GM23338 (cell line): ENCODE results near the gene CCDC187. TPM values are rescaled to one million over a fixed set of nuclear protein-coding genes. Genes with fewer than 3 reads are reported as not detected.

Source experiments
- ATAC-seq: fragments of 200-7000 bp; cut with Tn5 transposase; 3 replicates; pipeline ENCODE4 v1.9.1; 2020
- DNase-seq: peaks from one replicate; pipeline ENCODE4 v3.0.0-alpha.2; 2015; ENCODE audit warnings: low spot score
- H2AFZ ChIP-seq: fragments of 200-600 bp; sonication (generic); 2 replicates; pipeline ENCODE4 v1.8.0; 2016; ENCODE audit warnings: antibody characterized with exemption, mild to moderate bottlenecking, moderate library complexity
- H3F3A ChIP-seq: fragments of 200-600 bp; sonication (generic); replicated peaks from 2 replicates; pipeline ENCODE4 v1.8.0; 2017; ENCODE audit warnings: antibody characterized with exemption, mixed run types, low read depth
- H3K27ac ChIP-seq: fragments of 200-600 bp; sonication (generic); 2 replicates; pipeline ENCODE4 v1.6.1; 2016; ENCODE audit warnings: low read depth
- H3K27me3 ChIP-seq: fragments of 200-600 bp; sonication (generic); 2 replicates; pipeline ENCODE4 v1.8.0; 2016; ENCODE audit warnings: mild to moderate bottlenecking, mixed run types, moderate library complexity; ENCODE audit not compliant: insufficient read depth
- H3K36me3 ChIP-seq: fragments of 200-600 bp; sonication (generic); 2 replicates; pipeline ENCODE4 v1.8.0; 2016; ENCODE audit warnings: mild to moderate bottlenecking; ENCODE audit not compliant: insufficient read depth
- H3K4me1 ChIP-seq: fragments of 200-600 bp; sonication (generic); 2 replicates; pipeline ENCODE4 v1.8.0; 2016; ENCODE audit warnings: mild to moderate bottlenecking, moderate library complexity; ENCODE audit not compliant: insufficient read depth
- H3K4me2 ChIP-seq: fragments of 200-600 bp; sonication (generic); 2 replicates; pipeline ENCODE4 v1.7.1; 2017; ENCODE audit warnings: mixed run types
- H3K4me3 ChIP-seq: fragments of 200-600 bp; sonication (generic); 2 replicates; pipeline ENCODE4 v1.6.1; 2016; ENCODE audit warnings: mixed run types
- H3K79me2 ChIP-seq: fragments of 200-600 bp; sonication (generic); replicated peaks from 2 replicates; pipeline ENCODE4 v1.8.0; 2017; ENCODE audit warnings: mild to moderate bottlenecking; ENCODE audit not compliant: insufficient read depth
- H3K9me2 ChIP-seq: fragments of 200-600 bp; sonication (generic); 2 replicates; pipeline ENCODE4 v1.8.0; 2017; ENCODE audit not compliant: insufficient read depth
- H4K20me1 ChIP-seq: fragments of 200-600 bp; sonication (generic); replicated peaks from 2 replicates; pipeline ENCODE4 v1.8.0; 2017; ENCODE audit warnings: mild to moderate bottlenecking; ENCODE audit not compliant: insufficient read depth
- H3K27ac Mint-ChIP-seq: 2 replicates; pipeline ENCODE4 v1.8.0; 2020; ENCODE audit warnings: inconsistent platforms, mild to moderate bottlenecking, moderate library complexity, mixed read lengths
- H3K27me3 Mint-ChIP-seq: 3 replicates; pipeline ENCODE4 v1.8.0; 2022; ENCODE audit warnings: low read depth, mild to moderate bottlenecking, moderate library complexity, mixed read lengths, inconsistent platforms; ENCODE audit not compliant: insufficient read depth, poor library complexity
- H3K36me3 Mint-ChIP-seq: 3 replicates; pipeline ENCODE4 v1.8.0; 2021; ENCODE audit warnings: low read depth, mild to moderate bottlenecking, inconsistent platforms, moderate library complexity, mixed read lengths
- H3K4me1 Mint-ChIP-seq: 3 replicates; pipeline ENCODE4 v1.8.0; 2020; ENCODE audit warnings: mild to moderate bottlenecking, inconsistent platforms, mixed read lengths
- H3K4me3 Mint-ChIP-seq: 3 replicates; pipeline ENCODE4 v1.8.0; 2021; ENCODE audit warnings: moderate library complexity, mild to moderate bottlenecking, inconsistent platforms, mixed read lengths
- H3K9me3 Mint-ChIP-seq: 3 replicates; pipeline ENCODE4 v1.8.0; 2020; ENCODE audit warnings: moderate library complexity, mild to moderate bottlenecking, inconsistent platforms, mixed read lengths
- CREB1 ChIP-seq: fragments of 250-450 bp; sonication (Bioruptor Pico); IDR thresholded peaks from 2 replicates; pipeline ENCODE4 v1.5.0; 2020; ENCODE audit warnings: low read depth, mild to moderate bottlenecking, moderate library complexity
- JUNB ChIP-seq: IDR thresholded peaks from one replicate; pipeline ENCODE4 v1.6.1; 2016; ENCODE audit warnings: antibody characterized with exemption; ENCODE audit not compliant: unreplicated experiment
- STAT1 ChIP-seq: IDR thresholded peaks from one replicate; pipeline ENCODE4 v1.6.1; 2016; ENCODE audit warnings: antibody characterized with exemption; ENCODE audit not compliant: unreplicated experiment
- ZNF114 ChIP-seq: fragments of 250-450 bp; sonication (Bioruptor Pico); IDR thresholded peaks from 2 replicates; pipeline ENCODE4 v1.5.0; 2020; ENCODE audit warnings: mild to moderate bottlenecking, moderate library complexity
- polyA plus RNA-seq: library from polyadenylated mRNA; unstranded; fragments of >200 nt; fragmentation: Nextera tagmentation; extraction: Ambion mirVana; gene quantifications from 2 replicates; pipeline ENCODE4 v1.2.1, GENCODE V29; 2016
- total RNA-seq: library from RNA; depleted of rRNA; stranded (reverse); fragments of >200 nt; shearing (Covaris generic); gene quantifications from 2 replicates; pipeline ENCODE4 v1.2.3, GENCODE V29; 2014
- TF ChIP-seq, protein P1 (sequence below): IDR thresholded peaks from one replicate; pipeline ENCODE4 v1.6.1; 2018; ENCODE audit warnings: antibody characterized with exemption; ENCODE audit not compliant: unreplicated experiment
- TF ChIP-seq, protein P2 (sequence below): fragments of 250-450 bp; sonication (Bioruptor Pico); IDR thresholded peaks from 2 replicates; pipeline ENCODE4 v1.5.0; 2020; ENCODE audit warnings: mild to moderate bottlenecking, moderate library complexity
- TF ChIP-seq, protein P3 (sequence below): IDR thresholded peaks from 2 replicates; pipeline ENCODE4 v1.6.1; 2016; ENCODE audit warnings: antibody characterized with exemption

CCDC187 gene
- total and polyA plus RNA-seq, 2 experiments from 2014 or later = 0.14 TPM; not detected in 1

DNA sequence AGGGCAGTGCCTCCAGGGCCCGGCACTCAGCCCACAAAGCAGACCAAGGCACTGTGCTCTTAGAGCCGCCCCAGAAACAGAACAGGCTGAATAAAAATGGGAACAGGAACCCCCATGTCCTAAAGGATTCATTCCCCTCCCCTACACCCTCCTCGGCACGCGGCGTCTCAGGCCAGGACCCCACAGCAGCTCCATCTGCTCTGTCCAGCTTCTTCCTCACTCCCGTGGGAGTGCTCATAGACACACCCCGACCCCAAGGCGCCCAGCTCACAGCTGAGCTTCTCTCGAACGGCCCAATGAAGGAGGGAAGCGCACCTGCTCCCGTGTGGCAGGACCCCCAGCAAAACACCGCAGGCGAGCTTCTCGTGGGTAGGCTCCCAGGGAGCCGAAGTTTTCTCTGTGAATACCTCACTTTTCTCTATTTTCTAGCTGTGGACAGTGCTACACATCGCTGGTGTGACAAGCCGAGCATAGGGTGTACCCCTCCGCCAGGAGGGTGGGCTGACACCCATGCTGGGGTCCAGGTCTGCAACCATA, 42.9 kb downstream of the CCDC187 start:
- no peak overlapping the region for H3K4me3 Mint-ChIP-seq
- no peaks in the 10 kb centered on the region for H3K4me1 ChIP-seq
- H3K36me3 ChIP-seq = no peaks in the 10 kb centered on the region
- TF ChIP-seq, protein P1, sequence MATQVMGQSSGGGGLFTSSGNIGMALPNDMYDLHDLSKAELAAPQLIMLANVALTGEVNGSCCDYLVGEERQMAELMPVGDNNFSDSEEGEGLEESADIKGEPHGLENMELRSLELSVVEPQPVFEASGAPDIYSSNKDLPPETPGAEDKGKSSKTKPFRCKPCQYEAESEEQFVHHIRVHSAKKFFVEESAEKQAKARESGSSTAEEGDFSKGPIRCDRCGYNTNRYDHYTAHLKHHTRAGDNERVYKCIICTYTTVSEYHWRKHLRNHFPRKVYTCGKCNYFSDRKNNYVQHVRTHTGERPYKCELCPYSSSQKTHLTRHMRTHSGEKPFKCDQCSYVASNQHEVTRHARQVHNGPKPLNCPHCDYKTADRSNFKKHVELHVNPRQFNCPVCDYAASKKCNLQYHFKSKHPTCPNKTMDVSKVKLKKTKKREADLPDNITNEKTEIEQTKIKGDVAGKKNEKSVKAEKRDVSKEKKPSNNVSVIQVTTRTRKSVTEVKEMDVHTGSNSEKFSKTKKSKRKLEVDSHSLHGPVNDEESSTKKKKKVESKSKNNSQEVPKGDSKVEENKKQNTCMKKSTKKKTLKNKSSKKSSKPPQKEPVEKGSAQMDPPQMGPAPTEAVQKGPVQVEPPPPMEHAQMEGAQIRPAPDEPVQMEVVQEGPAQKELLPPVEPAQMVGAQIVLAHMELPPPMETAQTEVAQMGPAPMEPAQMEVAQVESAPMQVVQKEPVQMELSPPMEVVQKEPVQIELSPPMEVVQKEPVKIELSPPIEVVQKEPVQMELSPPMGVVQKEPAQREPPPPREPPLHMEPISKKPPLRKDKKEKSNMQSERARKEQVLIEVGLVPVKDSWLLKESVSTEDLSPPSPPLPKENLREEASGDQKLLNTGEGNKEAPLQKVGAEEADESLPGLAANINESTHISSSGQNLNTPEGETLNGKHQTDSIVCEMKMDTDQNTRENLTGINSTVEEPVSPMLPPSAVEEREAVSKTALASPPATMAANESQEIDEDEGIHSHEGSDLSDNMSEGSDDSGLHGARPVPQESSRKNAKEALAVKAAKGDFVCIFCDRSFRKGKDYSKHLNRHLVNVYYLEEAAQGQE = no peak
- TF ChIP-seq JUNB = no peak
- TF ChIP-seq, protein P2, sequence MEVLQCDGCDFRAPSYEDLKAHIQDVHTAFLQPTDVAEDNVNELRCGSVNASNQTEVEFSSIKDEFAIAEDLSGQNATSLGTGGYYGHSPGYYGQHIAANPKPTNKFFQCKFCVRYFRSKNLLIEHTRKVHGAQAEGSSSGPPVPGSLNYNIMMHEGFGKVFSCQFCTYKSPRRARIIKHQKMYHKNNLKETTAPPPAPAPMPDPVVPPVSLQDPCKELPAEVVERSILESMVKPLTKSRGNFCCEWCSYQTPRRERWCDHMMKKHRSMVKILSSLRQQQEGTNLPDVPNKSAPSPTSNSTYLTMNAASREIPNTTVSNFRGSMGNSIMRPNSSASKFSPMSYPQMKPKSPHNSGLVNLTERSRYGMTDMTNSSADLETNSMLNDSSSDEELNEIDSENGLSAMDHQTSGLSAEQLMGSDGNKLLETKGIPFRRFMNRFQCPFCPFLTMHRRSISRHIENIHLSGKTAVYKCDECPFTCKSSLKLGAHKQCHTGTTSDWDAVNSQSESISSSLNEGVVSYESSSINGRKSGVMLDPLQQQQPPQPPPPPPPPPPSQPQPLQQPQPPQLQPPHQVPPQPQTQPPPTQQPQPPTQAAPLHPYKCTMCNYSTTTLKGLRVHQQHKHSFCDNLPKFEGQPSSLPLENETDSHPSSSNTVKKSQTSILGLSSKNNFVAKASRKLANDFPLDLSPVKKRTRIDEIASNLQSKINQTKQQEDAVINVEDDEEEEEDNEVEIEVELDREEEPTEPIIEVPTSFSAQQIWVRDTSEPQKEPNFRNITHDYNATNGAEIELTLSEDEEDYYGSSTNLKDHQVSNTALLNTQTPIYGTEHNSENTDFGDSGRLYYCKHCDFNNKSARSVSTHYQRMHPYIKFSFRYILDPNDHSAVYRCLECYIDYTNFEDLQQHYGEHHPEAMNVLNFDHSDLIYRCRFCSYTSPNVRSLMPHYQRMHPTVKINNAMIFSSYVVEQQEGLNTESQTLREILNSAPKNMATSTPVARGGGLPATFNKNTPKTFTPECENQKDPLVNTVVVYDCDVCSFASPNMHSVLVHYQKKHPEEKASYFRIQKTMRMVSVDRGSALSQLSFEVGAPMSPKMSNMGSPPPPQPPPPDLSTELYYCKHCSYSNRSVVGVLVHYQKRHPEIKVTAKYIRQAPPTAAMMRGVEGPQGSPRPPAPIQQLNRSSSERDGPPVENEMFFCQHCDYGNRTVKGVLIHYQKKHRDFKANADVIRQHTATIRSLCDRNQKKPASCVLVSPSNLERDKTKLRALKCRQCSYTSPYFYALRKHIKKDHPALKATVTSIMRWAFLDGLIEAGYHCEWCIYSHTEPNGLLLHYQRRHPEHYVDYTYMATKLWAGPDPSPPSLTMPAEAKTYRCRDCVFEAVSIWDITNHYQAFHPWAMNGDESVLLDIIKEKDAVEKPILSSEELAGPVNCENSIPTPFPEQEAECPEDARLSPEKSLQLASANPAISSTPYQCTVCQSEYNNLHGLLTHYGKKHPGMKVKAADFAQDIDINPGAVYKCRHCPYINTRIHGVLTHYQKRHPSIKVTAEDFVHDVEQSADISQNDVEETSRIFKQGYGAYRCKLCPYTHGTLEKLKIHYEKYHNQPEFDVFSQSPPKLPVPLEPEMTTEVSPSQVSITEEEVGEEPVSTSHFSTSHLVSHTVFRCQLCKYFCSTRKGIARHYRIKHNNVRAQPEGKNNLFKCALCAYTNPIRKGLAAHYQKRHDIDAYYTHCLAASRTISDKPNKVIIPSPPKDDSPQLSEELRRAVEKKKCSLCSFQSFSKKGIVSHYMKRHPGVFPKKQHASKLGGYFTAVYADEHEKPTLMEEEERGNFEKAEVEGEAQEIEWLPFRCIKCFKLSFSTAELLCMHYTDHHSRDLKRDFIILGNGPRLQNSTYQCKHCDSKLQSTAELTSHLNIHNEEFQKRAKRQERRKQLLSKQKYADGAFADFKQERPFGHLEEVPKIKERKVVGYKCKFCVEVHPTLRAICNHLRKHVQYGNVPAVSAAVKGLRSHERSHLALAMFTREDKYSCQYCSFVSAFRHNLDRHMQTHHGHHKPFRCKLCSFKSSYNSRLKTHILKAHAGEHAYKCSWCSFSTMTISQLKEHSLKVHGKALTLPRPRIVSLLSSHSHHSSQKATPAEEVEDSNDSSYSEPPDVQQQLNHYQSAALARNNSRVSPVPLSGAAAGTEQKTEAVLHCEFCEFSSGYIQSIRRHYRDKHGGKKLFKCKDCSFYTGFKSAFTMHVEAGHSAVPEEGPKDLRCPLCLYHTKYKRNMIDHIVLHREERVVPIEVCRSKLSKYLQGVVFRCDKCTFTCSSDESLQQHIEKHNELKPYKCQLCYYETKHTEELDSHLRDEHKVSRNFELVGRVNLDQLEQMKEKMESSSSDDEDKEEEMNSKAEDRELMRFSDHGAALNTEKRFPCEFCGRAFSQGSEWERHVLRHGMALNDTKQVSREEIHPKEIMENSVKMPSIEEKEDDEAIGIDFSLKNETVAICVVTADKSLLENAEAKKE (CRISPR knock-in tag) = no peak
- TF ChIP-seq, protein P3, sequence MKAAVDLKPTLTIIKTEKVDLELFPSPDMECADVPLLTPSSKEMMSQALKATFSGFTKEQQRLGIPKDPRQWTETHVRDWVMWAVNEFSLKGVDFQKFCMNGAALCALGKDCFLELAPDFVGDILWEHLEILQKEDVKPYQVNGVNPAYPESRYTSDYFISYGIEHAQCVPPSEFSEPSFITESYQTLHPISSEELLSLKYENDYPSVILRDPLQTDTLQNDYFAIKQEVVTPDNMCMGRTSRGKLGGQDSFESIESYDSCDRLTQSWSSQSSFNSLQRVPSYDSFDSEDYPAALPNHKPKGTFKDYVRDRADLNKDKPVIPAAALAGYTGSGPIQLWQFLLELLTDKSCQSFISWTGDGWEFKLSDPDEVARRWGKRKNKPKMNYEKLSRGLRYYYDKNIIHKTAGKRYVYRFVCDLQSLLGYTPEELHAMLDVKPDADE = no peak
- no peak for TF ChIP-seq CREB1 (CRISPR knock-in tag)
- no peak for TF ChIP-seq ZNF114
- no peak for TF ChIP-seq STAT1
- H4K20me1 ChIP-seq = no peaks in the 10 kb centered on the region
- no peak overlapping the region for H3K27ac Mint-ChIP-seq
- H3K4me2 ChIP-seq = no peak overlapping the region
- no peak overlapping the region for H3K27ac ChIP-seq
- H3K4me3 ChIP-seq = no peak overlapping the region
- peaks cover 3% of the 10 kb centered on the region; the same call in 1 of the 3 replicates for H3K4me1 Mint-ChIP-seq
- no peaks in the 10 kb centered on the region for H3K79me2 ChIP-seq
- no peak for DNase-seq
- no peaks in the 10 kb centered on the region for H3K36me3 Mint-ChIP-seq
- no peaks in the 10 kb centered on the region for H3K27me3 ChIP-seq
- no peaks in the 10 kb centered on the region for H3K9me3 Mint-ChIP-seq
- H3K9me2 ChIP-seq = no peaks in the 10 kb centered on the region
- no peak overlapping the region for H2AFZ ChIP-seq
- H3F3A ChIP-seq = no peaks in the 10 kb centered on the region
- no peak for ATAC-seq
- no peaks in the 10 kb centered on the region for H3K27me3 Mint-ChIP-seq
